Measurements from ENCODE around the gene STK11.
A peak's percentile ranks its signal among the peaks of the same experiment; 100 is the strongest.

STK11 gene

DNA sequence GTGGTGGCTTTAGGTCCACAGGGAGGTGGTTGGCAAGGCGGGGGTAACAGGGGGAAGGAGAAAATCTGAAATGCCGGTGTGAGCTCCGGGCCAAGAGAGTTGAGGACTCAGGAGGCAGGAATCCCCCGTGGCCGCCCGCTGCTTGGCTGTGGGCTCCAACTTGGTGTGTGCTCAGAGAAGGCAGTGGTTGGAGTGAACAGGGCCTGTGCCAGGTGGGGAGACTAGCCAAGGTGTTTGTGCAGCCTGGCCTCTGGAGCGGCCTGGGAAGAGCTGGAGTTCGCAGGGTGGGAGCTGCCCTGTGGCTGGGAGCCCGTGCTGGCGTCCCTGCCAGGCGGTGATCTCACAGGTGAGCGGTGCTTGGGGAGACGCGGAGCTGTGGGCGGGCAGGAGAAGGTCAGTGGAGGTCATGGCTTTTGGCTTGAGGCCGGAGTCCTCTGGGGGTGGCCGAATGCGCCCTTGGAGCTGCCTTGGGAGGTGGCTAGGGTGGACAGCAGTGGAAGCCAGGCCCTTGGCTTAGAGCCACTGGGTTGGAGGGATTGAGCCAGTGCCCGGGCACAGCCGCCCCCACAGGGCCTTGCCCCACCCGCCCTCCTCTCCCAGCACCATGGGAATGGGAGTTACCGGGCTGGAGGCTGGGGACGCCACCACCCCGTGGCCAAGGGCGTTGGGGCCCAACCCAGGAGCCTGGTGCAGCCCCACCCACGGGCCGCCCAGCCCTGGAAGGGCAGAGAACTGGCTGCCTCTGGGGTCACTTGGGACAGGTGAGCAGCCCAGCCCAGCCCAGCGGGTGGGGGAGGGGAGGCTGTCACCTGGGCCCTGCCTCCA, 56.4 kb downstream of the STK11 start:
- no peak for DNase-seq (ENCODE audit: low read depth in 2 of 2)

DNA sequence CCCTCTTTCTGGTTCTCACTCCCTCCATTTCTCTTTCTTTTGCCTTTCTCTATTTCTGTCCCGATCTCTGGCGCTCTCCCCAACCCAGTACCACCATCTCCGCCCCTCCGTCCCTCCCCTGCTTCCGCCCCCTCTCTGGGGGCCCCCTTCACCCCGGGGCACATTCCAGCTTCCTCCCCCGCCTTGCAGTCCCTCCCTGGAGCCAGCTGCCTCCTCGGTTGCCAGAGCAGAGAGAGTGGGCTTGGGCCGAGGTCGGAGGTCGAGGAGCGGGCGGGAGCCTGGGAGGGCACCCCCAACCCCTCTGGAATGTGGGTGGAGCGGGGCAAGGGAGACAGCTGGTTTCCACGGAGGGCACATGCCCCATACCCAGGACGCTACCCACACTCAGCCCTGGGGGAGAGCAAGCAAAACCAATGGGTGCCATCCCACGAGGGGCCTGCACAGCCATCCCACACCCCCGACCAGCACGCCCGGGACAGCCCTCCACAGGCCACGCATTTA, 57.1 kb downstream of the STK11 start:
- no peak for DNase-seq (ENCODE audit: low read depth in 2 of 2)

GRCh38 chr19:1263188-1263587, 57.6 kb downstream of the STK11 start:
- DNase-seq (ENCODE audit: low read depth in 2 of 2) = no peak

GRCh38 chr19:1264801-1265614, 59.4 kb downstream of the STK11 start:
- DNase-seq (ENCODE audit: low read depth in 2 of 2) = no peak

- no peak for DNase-seq (ENCODE audit: low read depth in 2 of 2)
These were observed 60.1 kb downstream of the STK11 start for GRCh38 chr19:1265615-1266128.

GRCh38 chr19:1266129-1266915, 60.7 kb downstream of the STK11 start:
- peak; percentile 74 to 75 for DNase-seq (ENCODE audit: low read depth in 2 of 2)

GRCh38 chr19:1266916-1267476, 61.4 kb downstream of the STK11 start:
- DNase-seq (ENCODE audit: low read depth in 2 of 2) = peak in 1 of 2 donors; percentile 63

DNA sequence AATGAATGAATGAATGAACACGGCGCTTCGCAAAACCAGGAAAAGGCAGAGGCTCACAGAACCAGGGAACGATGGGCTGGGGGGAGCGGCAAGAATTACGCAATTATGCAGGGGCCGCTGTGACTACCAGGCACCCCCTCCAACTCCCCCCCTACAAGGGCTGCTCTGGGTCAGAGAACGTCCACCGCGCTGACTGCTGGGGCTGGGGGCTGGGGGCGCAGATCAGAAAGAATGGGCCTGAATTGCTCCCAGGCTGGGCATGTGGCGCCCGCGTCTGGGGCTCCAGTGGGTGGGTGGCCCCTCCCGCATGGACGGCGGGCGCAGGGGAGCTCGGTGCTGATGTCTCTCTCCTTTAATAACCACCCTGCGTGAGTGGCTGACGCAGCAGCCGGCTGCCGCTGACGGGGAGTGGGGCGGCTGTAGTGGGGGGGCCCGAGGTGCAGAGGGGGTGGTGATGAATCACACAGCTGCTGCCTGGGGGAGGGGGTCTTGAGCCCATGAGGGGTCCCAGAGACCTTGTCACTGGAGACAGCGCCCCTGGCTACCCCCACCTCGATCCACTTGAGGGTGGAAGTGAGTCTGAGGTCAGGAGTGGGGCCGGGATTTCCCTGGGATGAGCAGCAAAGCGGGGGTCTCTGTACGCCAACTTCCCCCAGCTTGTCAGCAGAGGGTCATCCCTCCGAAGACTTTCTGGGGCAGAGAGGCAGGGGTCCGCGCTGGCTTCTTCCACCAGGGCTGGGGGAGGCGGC, 62.1 kb downstream of the STK11 start:
- DNase-seq (ENCODE audit: low read depth in 2 of 2) = no peak

GRCh38 chr19:1268226-1269064, 62.9 kb downstream of the STK11 start:
- DNase-seq (ENCODE audit: low read depth in 2 of 2) = no peak

DNA sequence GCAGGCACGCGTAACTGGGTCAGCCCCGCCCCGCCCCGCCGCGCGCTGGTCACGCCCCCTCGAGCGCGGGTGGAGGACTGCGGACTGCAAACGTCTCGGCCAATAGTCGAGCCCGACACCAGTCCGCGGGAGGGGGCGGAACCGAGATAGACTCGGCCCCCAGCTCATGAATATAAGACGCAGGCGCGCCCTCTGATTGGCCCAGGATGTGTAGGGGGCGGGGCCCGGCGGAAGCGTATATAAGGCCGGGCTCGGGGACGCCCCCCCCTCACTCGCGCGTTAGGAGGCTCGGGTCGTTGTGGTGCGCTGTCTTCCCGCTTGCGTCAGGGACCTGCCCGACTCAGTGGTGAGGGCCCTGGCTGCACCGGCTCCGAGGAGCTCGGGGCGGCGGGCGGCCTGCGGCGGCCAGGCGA, 63.5 kb downstream of the STK11 start, which contains the start of gene CIRBP:
Gene CIRBP, plus strand, starts transcription at position 268 of the 413 bp plus-strand sequence. CDS start 1,602 bp downstream, outside the sequence.
- peak; percentile 99 for DNase-seq (ENCODE audit: low read depth in 2 of 2)

GRCh38 chr19:1269478-1270212, 64.1 kb downstream of the STK11 start:
- DNase-seq (ENCODE audit: low read depth in 2 of 2) = peak; percentile 79 to 83

DNA sequence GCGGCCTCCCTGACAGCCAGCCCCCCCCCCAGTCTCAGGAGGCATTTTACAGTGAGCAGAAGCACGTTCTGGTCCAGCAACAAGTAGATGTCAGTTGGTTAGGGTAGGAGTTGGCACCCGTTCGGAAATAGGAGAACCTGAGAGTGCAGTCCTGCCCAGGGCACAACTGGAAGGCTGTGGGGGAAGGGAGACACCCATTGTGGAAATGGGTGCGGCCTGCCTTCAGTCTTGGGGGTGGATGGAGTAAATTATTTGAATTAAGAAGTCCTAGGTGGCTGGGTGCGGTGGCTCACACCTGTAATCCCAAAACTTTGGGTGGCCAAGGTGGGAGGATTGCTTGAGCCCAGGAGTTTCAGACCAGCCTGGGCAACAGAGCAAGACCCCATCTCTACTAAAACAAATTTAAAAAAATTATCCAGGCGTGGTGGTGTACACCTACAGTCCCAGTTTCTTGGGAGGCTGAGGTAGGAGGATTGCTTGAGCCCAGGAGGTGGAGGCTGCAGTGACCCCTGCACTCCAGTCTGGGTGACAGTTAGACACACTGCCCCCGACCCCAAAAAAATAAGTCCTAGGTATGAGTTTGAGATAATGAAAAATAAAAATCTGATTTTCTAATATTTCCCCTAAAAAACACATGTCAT, 64.8 kb downstream of the STK11 start:
- DNase-seq (ENCODE audit: low read depth in 2 of 2) = no peak

DNA sequence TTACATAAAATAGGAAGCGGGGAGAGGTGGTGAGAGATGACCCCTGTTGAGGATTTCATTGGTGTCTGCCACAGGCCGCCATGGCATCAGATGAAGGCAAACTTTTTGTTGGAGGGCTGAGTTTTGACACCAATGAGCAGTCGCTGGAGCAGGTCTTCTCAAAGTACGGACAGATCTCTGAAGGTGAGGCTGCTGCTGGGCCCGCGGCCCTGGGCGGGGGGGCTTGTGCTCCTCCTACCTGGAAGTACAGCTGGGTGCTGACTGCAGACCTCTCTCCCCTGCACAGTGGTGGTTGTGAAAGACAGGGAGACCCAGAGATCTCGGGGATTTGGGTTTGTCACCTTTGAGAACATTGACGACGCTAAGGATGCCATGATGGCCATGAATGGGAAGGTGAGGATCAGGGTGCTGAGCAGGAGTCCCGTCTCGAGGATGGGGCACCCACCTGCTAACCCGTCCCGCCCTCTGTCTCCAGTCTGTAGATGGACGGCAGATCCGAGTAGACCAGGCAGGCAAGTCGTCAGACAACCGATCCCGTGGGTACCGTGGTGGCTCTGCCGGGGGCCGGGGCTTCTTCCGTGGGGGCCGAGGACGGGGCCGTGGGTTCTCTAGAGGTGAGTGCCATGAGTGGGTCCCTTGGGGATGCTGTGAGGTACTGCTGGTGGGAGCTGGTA, 65.4 kb downstream of the STK11 start:
- no peak for DNase-seq (ENCODE audit: low read depth in 2 of 2)

DNA sequence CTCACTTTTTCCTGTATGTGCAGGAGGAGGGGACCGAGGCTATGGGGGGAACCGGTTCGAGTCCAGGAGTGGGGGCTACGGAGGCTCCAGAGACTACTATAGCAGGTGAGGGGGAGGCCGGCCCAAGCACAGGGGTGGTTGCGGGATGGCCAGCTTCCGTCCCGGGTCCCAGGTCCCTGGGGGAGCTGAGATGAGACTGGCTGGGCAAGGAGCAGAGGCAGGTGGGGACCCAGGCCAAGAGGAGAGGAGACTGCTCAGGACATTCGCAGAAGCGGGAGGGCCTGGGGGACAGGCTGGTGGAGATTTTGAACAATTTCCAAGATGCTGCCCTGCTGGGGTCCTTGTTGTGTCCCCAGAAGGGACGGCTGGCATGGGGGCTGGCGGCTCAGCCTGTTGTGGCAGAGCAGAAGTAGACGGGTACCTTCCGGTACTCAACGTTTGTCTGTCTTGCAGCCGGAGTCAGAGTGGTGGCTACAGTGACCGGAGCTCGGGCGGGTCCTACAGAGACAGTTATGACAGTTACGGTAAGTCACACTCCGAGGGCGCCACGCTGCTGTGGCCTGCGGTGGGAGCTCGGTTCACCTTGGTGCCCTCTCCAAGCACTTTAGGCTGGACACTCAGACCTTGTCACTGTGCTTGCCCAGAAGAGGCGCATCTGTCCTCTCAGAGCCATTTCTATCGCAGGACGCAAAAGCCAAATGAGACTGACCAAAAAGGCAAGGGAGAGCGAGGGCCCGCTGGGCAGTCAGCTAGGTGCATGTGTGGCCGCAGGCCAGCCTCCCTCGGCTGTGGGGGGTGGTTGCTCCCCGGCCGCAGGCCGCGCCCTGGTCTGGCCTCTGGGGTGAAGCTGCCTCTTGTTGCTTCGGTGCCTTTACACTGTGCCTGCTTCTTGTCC, 66.2 kb downstream of the STK11 start:
- DNase-seq (ENCODE audit: low read depth in 2 of 2) = no peak

- no peak for DNase-seq (ENCODE audit: low read depth in 2 of 2)
These were observed 67.1 kb downstream of the STK11 start for GRCh38 chr19:1272423-1273262.

All from stimulated activated CD4-positive, alpha-beta T cell treated with anti-CD3 and anti-CD28 coated beads, Interleukin-1b, Interleukin-23, amount 100 ng/mL, for 4 hours (primary cell).